GM12892 (cell line): ENCODE results near the gene MREG.

Experiments
- POLR2A ChIP-seq: IDR thresholded peaks from 2 replicates; pipeline ENCODE4 v1.6.1; 2011; ENCODE audit warnings: low read depth, low read length, control low read depth
- POLR2AphosphoS5 ChIP-seq: IDR thresholded peaks from 2 replicates; pipeline ENCODE4 v1.6.1; 2011; ENCODE audit warnings: low read depth, low read length, control low read depth
- TAF1 ChIP-seq: IDR thresholded peaks from 2 replicates; pipeline ENCODE4 v1.6.1; 2011; ENCODE audit warnings: low read depth, mild to moderate bottlenecking, control low read depth, low read length, borderline replicate concordance

DNA sequence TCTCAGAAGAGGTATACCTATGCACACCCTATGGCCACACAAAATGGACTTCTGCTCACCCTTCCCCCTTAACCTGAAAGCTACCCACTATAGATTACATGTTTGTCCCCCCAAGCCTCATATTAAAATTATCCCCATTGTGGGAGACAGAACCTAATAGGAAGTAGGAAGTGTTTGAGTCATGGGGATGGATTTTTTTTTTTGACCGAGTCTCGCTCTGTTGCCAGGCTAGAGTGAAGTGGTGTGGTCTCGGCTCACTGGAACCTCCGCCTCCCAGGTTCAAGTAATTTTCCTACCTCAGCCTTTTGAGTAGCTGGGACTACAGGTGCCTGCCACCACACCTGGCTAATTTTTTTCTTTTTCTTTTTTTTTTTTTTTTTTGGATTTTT lies 98.6 kb downstream of the MREG start:
- no peak for TF ChIP-seq POLR2AphosphoS5
- no peak for TF ChIP-seq POLR2A
- no peak for TF ChIP-seq TAF1
